Measurements from ENCODE around the gene CAPRIN2.

CAPRIN2 gene

GRCh38 chr12:30730011-30730410, 24.7 kb downstream of the CAPRIN2 start:
- Mint-ChIP-seq H3K4me3 (no peak overlapping the region), H3K27me3 (ENCODE audit: low read depth) (no peaks in the 10 kb centered on the region), H3K36me3 (ENCODE audit: low read depth) (peaks cover 50% of the 10 kb centered on the region), H3K9me3 (no peaks in the 10 kb centered on the region), H3K4me1 (no peaks in the 10 kb centered on the region), H3K27ac (no peak overlapping the region)
- TF ChIP-seq CTCF (IDR thresholded peaks at IDR 0.05; ENCODE audit: unreplicated experiment in 3 of 3): no peak

- no peak for TF ChIP-seq CTCF (IDR thresholded peaks at IDR 0.05; ENCODE audit: unreplicated experiment in 3 of 3)
- Mint-ChIP-seq H3K27me3 (ENCODE audit: low read depth) (no peaks in the 10 kb centered on the region), H3K4me1 (no peaks in the 10 kb centered on the region), H3K9me3 (no peaks in the 10 kb centered on the region), H3K27ac (no peak overlapping the region), H3K36me3 (ENCODE audit: low read depth) (peaks cover 49% of the 10 kb centered on the region), H3K4me3 (no peak overlapping the region)
These were observed 25.2 kb downstream of the CAPRIN2 start for GRCh38 chr12:30729547-30729946.

GRCh38 chr12:30726647-30727046, 28.1 kb downstream of the CAPRIN2 start:
- no peak for TF ChIP-seq CTCF (IDR thresholded peaks at IDR 0.05; ENCODE audit: unreplicated experiment in 3 of 3)
- Mint-ChIP-seq H3K36me3 (ENCODE audit: low read depth) (peaks cover 56% of the 10 kb centered on the region), H3K4me3 (no peak overlapping the region), H3K27me3 (ENCODE audit: low read depth) (no peaks in the 10 kb centered on the region), H3K27ac (no peak overlapping the region), H3K9me3 (no peaks in the 10 kb centered on the region), H3K4me1 (no peaks in the 10 kb centered on the region)

GRCh38 chr12:30725739-30726138, 29.0 kb downstream of the CAPRIN2 start:
- Mint-ChIP-seq H3K36me3 (ENCODE audit: low read depth) (peaks cover 61% of the 10 kb centered on the region), H3K27ac (no peak overlapping the region), H3K4me1 (no peaks in the 10 kb centered on the region), H3K27me3 (ENCODE audit: low read depth) (no peaks in the 10 kb centered on the region), H3K9me3 (no peaks in the 10 kb centered on the region), H3K4me3 (no peak overlapping the region)
- TF ChIP-seq CTCF (IDR thresholded peaks at IDR 0.05; ENCODE audit: unreplicated experiment in 3 of 3): no peak

GRCh38 chr12:30719060-30719459, 35.7 kb downstream of the CAPRIN2 start:
- TF ChIP-seq CTCF (IDR thresholded peaks at IDR 0.05; ENCODE audit: unreplicated experiment in 3 of 3): no peak

GRCh38 chr12:30707613-30708342, 47.0 kb downstream of the CAPRIN2 start:
- Mint-ChIP-seq H3K36me3 (ENCODE audit: low read depth) (peaks cover 43% of the 10 kb centered on the region), H3K4me3 (no peak overlapping the region), H3K27me3 (ENCODE audit: low read depth) (no peaks in the 10 kb centered on the region), H3K9me3 (no peaks in the 10 kb centered on the region), H3K4me1 (no peaks in the 10 kb centered on the region), H3K27ac (no peak overlapping the region)
- no peak for TF ChIP-seq CTCF (IDR thresholded peaks at IDR 0.05; ENCODE audit: unreplicated experiment in 3 of 3)

More at GRCh38 chr12:30719060-30719459, 35.7 kb downstream of the CAPRIN2 start:
- H3K27me3 Mint-ChIP-seq (ENCODE audit: low read depth): no peaks in the 10 kb centered on the region
- peak overlapping the region in 2 of 3 experiments; percentile 26 to 33 for H3K4me3 Mint-ChIP-seq
- H3K36me3 Mint-ChIP-seq (ENCODE audit: low read depth): peaks cover 59% of the 10 kb centered on the region
- no peaks in the 10 kb centered on the region for H3K4me1 Mint-ChIP-seq
- peak overlapping the region; percentile 29 to 88 (median 83) for H3K27ac Mint-ChIP-seq
- H3K9me3 Mint-ChIP-seq: no peaks in the 10 kb centered on the region
